SK-N-SH (cell line): ENCODE measurements around the gene SYNE1.

Source experiments
- EP300 ChIP-seq, 2 experiments: IDR thresholded peaks; 2 replicates each; pipeline versions ENCODE4 v1.4.0 to v1.6.1; 2012; ENCODE audit warnings: borderline replicate concordance in 1 of 2, low read depth in 1 of 2, low read length in 1 of 2
- JUND ChIP-seq: IDR thresholded peaks from 2 replicates; pipeline ENCODE4 v1.4.0; 2012
- MEF2A ChIP-seq: IDR thresholded peaks from 2 replicates; pipeline ENCODE4 v1.4.0; 2012; ENCODE audit warnings: low read depth, borderline replicate concordance
- MXI1 ChIP-seq: IDR thresholded peaks from 2 replicates; pipeline ENCODE4 v1.6.1; 2012; ENCODE audit warnings: mild to moderate bottlenecking, low read depth, low read length, improper control_type of control experiment
- POLR2AphosphoS5 ChIP-seq: IDR thresholded peaks from 2 replicates; pipeline ENCODE4 v1.6.1; 2012; ENCODE audit warnings: low read depth, low read length
- RCOR1 ChIP-seq: fragments of 150-350 bp; IDR thresholded peaks from 2 replicates; pipeline ENCODE4 v1.6.1; 2017; ENCODE audit warnings: antibody characterized with exemption, low read length
- RXRA ChIP-seq: IDR thresholded peaks from 2 replicates; pipeline ENCODE4 v1.4.0; 2012; ENCODE audit warnings: low read depth, mild to moderate bottlenecking, borderline replicate concordance
- SIN3A ChIP-seq: IDR thresholded peaks from 2 replicates; pipeline ENCODE4 v1.6.1; 2012; ENCODE audit warnings: low read depth, mild to moderate bottlenecking, low read length, moderate library complexity, borderline replicate concordance
- TCF12 ChIP-seq: IDR thresholded peaks from 2 replicates; pipeline ENCODE4 v1.4.0; 2012
- ZBTB33 ChIP-seq: IDR thresholded peaks from 2 replicates; pipeline ENCODE4 v1.4.0; 2012; ENCODE audit warnings: low read depth, borderline replicate concordance
- TF ChIP-seq, protein P1 (sequence below): fragments of 200-600 bp; sonication (generic); IDR thresholded peaks from 2 replicates; pipeline ENCODE4 v1.6.1; 2017; ENCODE audit warnings: antibody characterized with exemption, mild to moderate bottlenecking, moderate library complexity
- TF ChIP-seq, protein P2 (sequence below): fragments of 150-350 bp; IDR thresholded peaks from 2 replicates; pipeline ENCODE4 v1.6.1; 2017; ENCODE audit warnings: antibody characterized with exemption, low read length, low read depth, borderline replicate concordance

DNA sequence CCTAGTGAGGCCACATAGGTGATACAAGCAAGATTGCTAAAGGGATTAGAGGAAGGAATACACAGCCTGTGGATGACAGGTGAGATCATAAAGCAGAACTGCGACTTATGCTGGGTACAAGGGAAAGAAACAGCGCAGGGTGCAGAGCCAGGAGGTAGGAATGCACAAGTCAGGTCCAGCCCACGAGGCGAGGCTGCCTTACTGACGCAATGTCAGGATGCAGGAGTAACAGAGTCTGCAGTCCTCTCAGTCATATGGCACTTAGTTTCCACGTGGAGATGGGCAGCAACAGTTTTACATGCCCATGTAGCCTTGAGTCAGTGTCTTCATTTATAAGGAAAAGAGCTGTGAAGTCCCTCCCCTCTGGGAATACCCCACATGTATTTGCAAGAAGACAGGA, 210.9 kb downstream of the SYNE1 start:
- TF ChIP-seq, protein P1, sequence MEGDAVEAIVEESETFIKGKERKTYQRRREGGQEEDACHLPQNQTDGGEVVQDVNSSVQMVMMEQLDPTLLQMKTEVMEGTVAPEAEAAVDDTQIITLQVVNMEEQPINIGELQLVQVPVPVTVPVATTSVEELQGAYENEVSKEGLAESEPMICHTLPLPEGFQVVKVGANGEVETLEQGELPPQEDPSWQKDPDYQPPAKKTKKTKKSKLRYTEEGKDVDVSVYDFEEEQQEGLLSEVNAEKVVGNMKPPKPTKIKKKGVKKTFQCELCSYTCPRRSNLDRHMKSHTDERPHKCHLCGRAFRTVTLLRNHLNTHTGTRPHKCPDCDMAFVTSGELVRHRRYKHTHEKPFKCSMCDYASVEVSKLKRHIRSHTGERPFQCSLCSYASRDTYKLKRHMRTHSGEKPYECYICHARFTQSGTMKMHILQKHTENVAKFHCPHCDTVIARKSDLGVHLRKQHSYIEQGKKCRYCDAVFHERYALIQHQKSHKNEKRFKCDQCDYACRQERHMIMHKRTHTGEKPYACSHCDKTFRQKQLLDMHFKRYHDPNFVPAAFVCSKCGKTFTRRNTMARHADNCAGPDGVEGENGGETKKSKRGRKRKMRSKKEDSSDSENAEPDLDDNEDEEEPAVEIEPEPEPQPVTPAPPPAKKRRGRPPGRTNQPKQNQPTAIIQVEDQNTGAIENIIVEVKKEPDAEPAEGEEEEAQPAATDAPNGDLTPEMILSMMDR = no peak
- TF ChIP-seq SIN3A = no peak
- TF ChIP-seq RCOR1 = no peak
- TF ChIP-seq POLR2AphosphoS5 = no peak
- TF ChIP-seq EP300 (IDR thresholded peaks at IDR 0.05; ENCODE audit: borderline replicate concordance in 1 of 2, low read depth in 1 of 2, low read length in 1 of 2) = no peak
- TF ChIP-seq RXRA = no peak
- no peak for TF ChIP-seq MEF2A
- no peak for TF ChIP-seq JUND
- TF ChIP-seq, protein P2, sequence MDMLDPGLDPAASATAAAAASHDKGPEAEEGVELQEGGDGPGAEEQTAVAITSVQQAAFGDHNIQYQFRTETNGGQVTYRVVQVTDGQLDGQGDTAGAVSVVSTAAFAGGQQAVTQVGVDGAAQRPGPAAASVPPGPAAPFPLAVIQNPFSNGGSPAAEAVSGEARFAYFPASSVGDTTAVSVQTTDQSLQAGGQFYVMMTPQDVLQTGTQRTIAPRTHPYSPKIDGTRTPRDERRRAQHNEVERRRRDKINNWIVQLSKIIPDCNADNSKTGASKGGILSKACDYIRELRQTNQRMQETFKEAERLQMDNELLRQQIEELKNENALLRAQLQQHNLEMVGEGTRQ = no peak
- TF ChIP-seq ZBTB33 = no peak
- TF ChIP-seq TCF12 = no peak
- no peak for TF ChIP-seq MXI1
